NCI-H82 (cell line): ENCODE results near the gene MARCHF3.
"Not testable (repeated sequence)": the region's sequence is repeated elsewhere in the genome, so short reads cannot be mapped to it uniquely, and the experiment has no call there.

Source experiments
- DNase-seq: peaks from one replicate; lab custom pipeline; 2025; lab: John Stamatoyannopoulos, UW

MARCHF3 gene

GRCh38 chr5:126847826-126848251 is 182.5 kb downstream of the MARCHF3 start:
- DNase-seq = peak; percentile 13

- DNase-seq = peak; percentile 84
Measured at GRCh38 chr5:126847456-126847820, 182.9 kb downstream of the MARCHF3 start.

- peak; percentile 44 for DNase-seq
Measured at GRCh38 chr5:126846744-126847455, 183.5 kb downstream of the MARCHF3 start.

GRCh38 chr5:126846344-126846743 is 184.0 kb downstream of the MARCHF3 start:
- DNase-seq = no peak

GRCh38 chr5:126845470-126846070 is 184.8 kb downstream of the MARCHF3 start:
- DNase-seq = not testable (repeated sequence)

- not testable (repeated sequence) for DNase-seq
Measured at GRCh38 chr5:126843375-126843774, 187.0 kb downstream of the MARCHF3 start.

- DNase-seq = not testable (repeated sequence)
Measured at GRCh38 chr5:126839407-126839806, 191.0 kb downstream of the MARCHF3 start.

- no peak for DNase-seq
Measured at GRCh38 chr5:126837906-126838539, 192.3 kb downstream of the MARCHF3 start.

GRCh38 chr5:126837242-126837641 is 193.1 kb downstream of the MARCHF3 start:
- DNase-seq = no peak

- no peak for DNase-seq
Measured at GRCh38 chr5:126836778-126837177, 193.6 kb downstream of the MARCHF3 start.

GRCh38 chr5:126831156-126831555 is 199.2 kb downstream of the MARCHF3 start:
- DNase-seq = no peak

GRCh38 chr5:126830061-126830460 is 200.3 kb downstream of the MARCHF3 start:
- DNase-seq = no peak

GRCh38 chr5:126829098-126829497 is 201.3 kb downstream of the MARCHF3 start:
- no peak for DNase-seq

- DNase-seq = no peak
Measured at GRCh38 chr5:126826619-126827215, 203.6 kb downstream of the MARCHF3 start.

- DNase-seq = no peak
Measured at GRCh38 chr5:126819253-126819652, 211.1 kb downstream of the MARCHF3 start.

- no peak for DNase-seq
Measured at GRCh38 chr5:126818736-126819135, 211.6 kb downstream of the MARCHF3 start.
